KBM-7 (cell line): ENCODE measurements around the gene ADIPOQ.

Experiments used
- DNase-seq: peaks from one replicate; pipeline ENCODE4 v3.0.0-alpha.2; 2015
- in situ Hi-C: fragments of 300-500 bp; cut with MboI; formaldehyde crosslinking; loops from 2 replicates; pipeline ENCODE4 v1.14.3; 2020; ENCODE audit warnings: low sequenced_read_pairs, low pct_unique_long_range_greater_than_20kb, mixed read lengths

The ADIPOQ gene

DNA sequence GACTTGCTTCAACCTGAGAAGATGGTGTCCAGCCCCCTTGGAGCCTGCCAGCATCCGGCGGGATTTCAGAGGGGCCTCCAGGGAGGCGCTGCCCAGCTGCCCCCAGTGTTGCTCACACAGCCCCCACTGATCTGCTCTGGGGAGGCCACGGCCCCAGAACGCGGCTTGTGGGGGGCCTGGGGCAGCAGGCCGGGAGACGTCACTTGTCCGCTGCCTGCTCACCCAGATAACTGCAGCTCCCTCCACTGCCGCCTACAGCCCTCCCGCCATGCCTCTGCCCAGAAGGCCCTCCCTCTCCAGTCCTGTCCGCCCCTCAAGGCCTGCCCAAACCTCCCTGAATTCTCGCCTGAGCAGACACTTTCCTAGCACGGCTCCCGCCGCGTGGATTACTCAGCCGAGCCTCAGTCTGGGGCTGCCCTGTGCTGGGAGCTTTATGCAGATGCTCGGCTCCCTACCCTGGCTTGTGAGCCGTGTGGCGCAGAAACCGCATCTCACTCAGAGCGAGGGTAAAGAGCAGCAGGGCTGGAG is 17.2 kb upstream of the ADIPOQ start:
- in situ Hi-C loops = loop anchor here (25.0 kb wide), 1 partner anchor 312 kb away; the partner anchor contains the start of gene RPL39L

DNA sequence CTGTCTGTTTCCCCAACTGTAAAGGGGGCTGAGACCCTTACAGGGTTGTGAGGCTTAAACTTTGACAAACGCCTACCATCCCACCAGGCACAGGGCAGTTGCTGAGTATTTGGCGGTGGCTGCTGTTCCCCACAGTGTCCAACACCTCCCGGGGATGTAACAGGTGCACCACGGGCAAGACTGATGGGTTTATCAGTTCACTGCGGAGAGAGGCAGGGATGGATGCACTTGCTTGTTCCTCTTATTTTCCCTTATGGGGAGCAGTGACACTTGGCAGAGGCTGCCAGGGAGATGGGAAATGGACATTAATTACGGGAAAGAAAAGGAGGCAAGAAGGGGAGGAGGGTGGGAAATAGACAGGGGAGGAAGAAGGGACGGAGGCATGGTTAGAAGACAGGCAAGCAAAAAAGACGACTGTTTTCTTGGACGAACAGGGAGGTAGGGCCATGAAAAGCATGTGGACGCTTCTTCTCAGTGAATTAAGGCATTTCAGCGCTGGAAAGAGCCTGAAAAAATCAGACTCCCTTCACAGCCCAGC is 16.6 kb upstream of the ADIPOQ start:
- DNase-seq = no peak
- in situ Hi-C loops = loop anchor here (25.0 kb wide), 1 partner anchor 311 kb away; the partner anchor contains the start of gene RPL39L

More for the DNA sequence above, 17.2 kb upstream of the ADIPOQ start:
- DNase-seq = peak; percentile 25

DNA sequence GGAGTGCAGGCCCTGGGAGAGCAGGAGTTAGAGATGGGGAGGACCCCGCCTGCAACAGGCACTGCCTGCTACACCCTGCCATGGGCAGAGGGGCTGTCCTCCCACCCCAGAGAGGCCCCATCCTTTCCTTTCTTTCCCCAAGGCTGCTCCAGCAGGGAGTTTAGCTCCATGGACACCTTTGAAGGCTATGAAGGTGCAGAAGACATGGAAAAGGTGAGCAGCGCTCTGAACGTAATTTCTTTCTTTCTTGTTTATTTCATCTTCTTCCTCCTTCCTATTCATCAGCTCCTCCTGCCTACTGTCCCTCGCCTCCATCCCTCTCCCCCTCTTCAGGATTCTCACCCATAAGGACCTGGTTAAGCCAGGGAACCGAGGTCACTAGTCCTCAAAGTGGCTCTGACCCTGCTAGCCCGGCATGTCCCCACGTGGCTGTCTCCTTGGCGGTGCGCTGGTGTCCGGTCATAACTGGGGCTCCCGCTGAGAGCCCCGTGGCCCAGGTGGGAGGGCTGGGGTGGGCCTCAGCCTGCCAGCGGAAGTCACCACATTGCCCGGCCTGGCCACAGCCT is 16.0 kb upstream of the ADIPOQ start:
- in situ Hi-C loops = loop anchor here (25.0 kb wide), 1 partner anchor 311 kb away; the partner anchor contains the start of gene RPL39L

GRCh38 chr3:186826976-186827857 is 15.3 kb upstream of the ADIPOQ start:
- peak; percentile 86 for DNase-seq
- in situ Hi-C loops = loop anchor here (25.0 kb wide), 1 partner anchor 310 kb away; the partner anchor contains the start of gene RPL39L

More for the DNA sequence above, 16.0 kb upstream of the ADIPOQ start:
- peak; percentile 27 for DNase-seq

DNA sequence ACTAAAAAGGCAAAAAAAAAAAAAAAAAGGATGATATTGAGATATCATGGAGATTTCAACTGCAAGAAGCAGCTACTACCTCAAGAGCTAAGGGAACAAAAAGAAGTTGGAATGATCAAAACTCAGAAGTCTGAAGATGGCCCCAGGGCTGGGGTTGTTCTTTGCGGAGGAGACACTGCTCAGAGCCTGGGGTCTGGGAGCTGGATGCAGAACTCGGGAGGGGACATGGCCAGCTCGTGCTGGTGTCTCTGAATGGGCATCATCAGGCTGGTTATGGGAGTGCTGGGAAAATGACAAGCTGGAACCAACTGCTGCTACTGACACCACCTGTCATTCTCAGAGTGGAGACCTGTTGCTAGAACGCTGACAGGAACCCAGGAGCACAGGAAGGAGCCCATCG is 14.2 kb upstream of the ADIPOQ start:
- DNase-seq = no peak
- in situ Hi-C loops = loop anchor here (25.0 kb wide), 1 partner anchor 309 kb away; the partner anchor contains the start of gene RPL39L

GRCh38 chr3:186831798-186832197 is 10.7 kb upstream of the ADIPOQ start:
- in situ Hi-C loops = loop anchor here (25.0 kb wide), 1 partner anchor 306 kb away; the partner anchor contains the start of gene RPL39L
- DNase-seq = no peak

DNA sequence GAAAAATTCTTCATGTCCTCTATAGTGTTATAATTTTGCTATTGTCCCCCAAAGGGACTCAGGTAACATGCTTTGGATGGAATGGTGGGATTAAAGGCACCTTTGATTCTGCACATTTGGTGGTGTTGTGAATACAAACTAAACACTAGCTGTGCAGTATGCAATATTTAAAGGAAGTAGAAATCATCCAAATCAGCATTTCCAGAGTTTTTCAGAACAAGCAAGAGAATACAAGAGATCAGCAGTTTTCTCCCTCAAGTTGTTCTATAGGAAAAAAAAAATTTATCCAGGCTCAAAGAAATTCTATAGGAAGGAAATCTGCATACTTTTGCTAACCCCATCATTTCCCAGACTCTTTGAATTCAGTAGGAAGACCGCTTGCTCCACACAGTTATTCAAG is 10.2 kb upstream of the ADIPOQ start:
- DNase-seq = no peak
- in situ Hi-C loops = loop anchor here (25.0 kb wide), 1 partner anchor 305 kb away; the partner anchor contains the start of gene RPL39L

- DNase-seq = peak; percentile 49
- in situ Hi-C loops = loop anchor here (25.0 kb wide), 1 partner anchor 297 kb away; the partner anchor contains the start of gene RPL39L
Measured at GRCh38 chr3:186839874-186840641, 2.5 kb upstream of the ADIPOQ start.

GRCh38 chr3:186841620-186842019 is 890 bp upstream of the ADIPOQ start:
- in situ Hi-C loops = loop anchor here (25.0 kb wide), 1 partner anchor 296 kb away; the partner anchor contains the start of gene RPL39L
- DNase-seq = no peak

DNA sequence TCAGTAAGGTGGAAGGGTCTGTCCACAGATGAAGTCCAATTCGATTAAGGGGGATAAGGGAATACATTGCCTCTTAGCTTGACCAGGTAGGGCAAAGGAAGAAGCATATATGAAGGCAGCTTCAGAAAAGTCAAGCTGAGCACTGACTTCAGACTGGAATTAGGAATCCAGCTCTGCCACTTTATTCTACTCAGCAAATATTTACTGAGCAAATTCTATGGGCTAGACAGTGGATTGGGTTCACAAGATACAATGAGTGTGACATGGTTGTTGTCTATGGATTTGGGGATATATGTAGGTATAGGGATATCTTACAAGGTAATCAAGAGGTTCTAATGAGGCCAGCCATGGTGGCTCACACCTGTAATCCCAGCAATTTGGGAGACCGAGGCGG is 526 bp downstream of the ADIPOQ start:
- DNase-seq = no peak
- in situ Hi-C loops = loop anchor here (25.0 kb wide), 1 partner anchor 294 kb away; the partner anchor contains the start of gene RPL39L

DNA sequence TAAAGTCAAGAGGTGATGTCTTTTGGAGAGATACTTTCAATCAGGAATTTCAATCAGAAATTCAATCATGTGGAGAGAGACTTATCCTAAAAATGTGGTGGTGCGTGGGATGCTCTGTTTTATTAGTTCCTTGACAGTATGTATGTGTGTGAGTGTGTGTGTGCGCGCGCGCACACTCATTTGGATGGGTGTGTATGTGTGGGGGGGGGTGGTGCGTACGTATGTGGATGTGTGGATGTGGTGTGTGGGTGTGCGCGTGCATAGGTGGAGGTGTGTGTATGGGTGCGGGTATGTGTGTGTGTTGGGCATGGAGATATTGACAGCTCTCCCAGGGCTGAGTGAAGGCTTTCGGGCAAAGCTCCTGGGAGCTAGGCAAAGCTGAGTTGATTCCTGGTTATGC is 2.4 kb downstream of the ADIPOQ start:
- in situ Hi-C loops = loop anchor here (25.0 kb wide), 1 partner anchor 292 kb away; the partner anchor contains the start of gene RPL39L
- no peak for DNase-seq

- in situ Hi-C loops = loop anchor here (25.0 kb wide), 1 partner anchor 292 kb away; the partner anchor contains the start of gene RPL39L
Measured at GRCh38 chr3:186845756-186846155, 3.2 kb downstream of the ADIPOQ start.

GRCh38 chr3:186847437-186847836 is 4.9 kb downstream of the ADIPOQ start:
- in situ Hi-C loops = loop anchor here (25.0 kb wide), 1 partner anchor 290 kb away; the partner anchor contains the start of gene RPL39L
- DNase-seq = peak; percentile 23

More at GRCh38 chr3:186845756-186846155, 3.2 kb downstream of the ADIPOQ start:
- DNase-seq = no peak

GRCh38 chr3:186849374-186849975 is 7.0 kb downstream of the ADIPOQ start:
- in situ Hi-C loops = loop anchor here (25.0 kb wide), 1 partner anchor 288 kb away; the partner anchor contains the start of gene RPL39L
- peak; percentile 78 for DNase-seq

GRCh38 chr3:186851835-186852234 is 9.3 kb downstream of the ADIPOQ start:
- in situ Hi-C loops = loop anchor here (10.0 kb wide), 1 partner anchor 73 kb away; no protein-coding TSS in a partner anchor
- peak; percentile 25 for DNase-seq

GRCh38 chr3:186852994-186853393 is 10.5 kb downstream of the ADIPOQ start:
- no peak for DNase-seq
- in situ Hi-C loops = loop anchor here (10.0 kb wide), 1 partner anchor 72 kb away; no protein-coding TSS in a partner anchor

DNA sequence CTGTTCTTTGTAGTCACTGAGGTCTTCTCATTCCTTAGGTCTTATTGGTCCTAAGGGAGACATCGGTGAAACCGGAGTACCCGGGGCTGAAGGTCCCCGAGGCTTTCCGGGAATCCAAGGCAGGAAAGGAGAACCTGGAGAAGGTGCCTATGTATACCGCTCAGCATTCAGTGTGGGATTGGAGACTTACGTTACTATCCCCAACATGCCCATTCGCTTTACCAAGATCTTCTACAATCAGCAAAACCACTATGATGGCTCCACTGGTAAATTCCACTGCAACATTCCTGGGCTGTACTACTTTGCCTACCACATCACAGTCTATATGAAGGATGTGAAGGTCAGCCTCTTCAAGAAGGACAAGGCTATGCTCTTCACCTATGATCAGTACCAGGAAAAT is 11.6 kb downstream of the ADIPOQ start:
- in situ Hi-C loops = loop anchor here (10.0 kb wide), 1 partner anchor 71 kb away; no protein-coding TSS in a partner anchor
- DNase-seq = no peak
